ENCODE data around the gene GDA.

The GDA gene

GRCh38 chr9:72217306-72217842, 68.1 kb downstream of the GDA start:
- no peak overlapping the region for H3K4me3 ChIP-seq
- no peak for TF ChIP-seq CTCF (IDR thresholded peaks at IDR 0.05)
- no peak overlapping the region for H3K27ac ChIP-seq
- no peak for DNase-seq (ENCODE audit: low spot score)

- no peak for DNase-seq (ENCODE audit: low spot score)
- Histone ChIP-seq H3K4me3 (no peak overlapping the region), H3K27ac (no peak overlapping the region)
Observed at GRCh38 chr9:72220589-72220988, 71.3 kb downstream of the GDA start.

GRCh38 chr9:72226146-72226812, 77.0 kb downstream of the GDA start:
- no peak for TF ChIP-seq CTCF (IDR thresholded peaks at IDR 0.05)
- Histone ChIP-seq H3K4me3 (no peak overlapping the region), H3K27ac (no peak overlapping the region)
- no peak for DNase-seq (ENCODE audit: low spot score)

More at GRCh38 chr9:72220589-72220988, 71.3 kb downstream of the GDA start:
- no peak for TF ChIP-seq CTCF (IDR thresholded peaks at IDR 0.05)

- no peak for DNase-seq (ENCODE audit: low spot score)
- H3K4me3 ChIP-seq: no peak overlapping the region
- no peak for TF ChIP-seq CTCF (IDR thresholded peaks at IDR 0.05)
- no peak overlapping the region for H3K27ac ChIP-seq
Observed at GRCh38 chr9:72228282-72228681, 79.0 kb downstream of the GDA start.

GRCh38 chr9:72232778-72233177, 83.5 kb downstream of the GDA start:
- H3K27ac ChIP-seq: no peak overlapping the region
- H3K4me3 ChIP-seq: no peak overlapping the region
- no peak for TF ChIP-seq CTCF (IDR thresholded peaks at IDR 0.05)
- DNase-seq (ENCODE audit: low spot score): no peak

- no peak overlapping the region for H3K4me3 ChIP-seq
- no peak for TF ChIP-seq CTCF (IDR thresholded peaks at IDR 0.05)
- no peak for DNase-seq (ENCODE audit: low spot score)
- H3K27ac ChIP-seq: no peak overlapping the region
Observed at GRCh38 chr9:72247549-72247948, 98.3 kb downstream of the GDA start.

GRCh38 chr9:72251589-72251988, 102.3 kb downstream of the GDA start:
- no peak for DNase-seq (ENCODE audit: low spot score)
- Histone ChIP-seq H3K4me3 (no peak overlapping the region), H3K27ac (no peak overlapping the region)
- TF ChIP-seq CTCF (IDR thresholded peaks at IDR 0.05): no peak

Measured in coronary artery (tissue), 2 donors.